HT-29 (cell line): ENCODE results near the gene PRPF38B. TPM values are rescaled to one million over a fixed set of nuclear protein-coding genes. Genes with fewer than 3 reads are reported as not detected.
"Not testable (repeated sequence)": the region's sequence is repeated elsewhere in the genome, so short reads cannot be mapped to it uniquely, and the experiment has no call there.

Experiments
- DNase-seq: peaks from one replicate; pipeline ENCODE4 v3.0.0-alpha.2; 2015; ENCODE audit warnings: low spot score
- total RNA-seq: library from RNA; depleted of rRNA; stranded (reverse); fragments of >200 nt; shearing (Covaris generic); gene quantifications from 2 replicates; pipeline ENCODE4 v1.2.3, GENCODE V29; 2014; rRNA removed

The PRPF38B gene, protein sequence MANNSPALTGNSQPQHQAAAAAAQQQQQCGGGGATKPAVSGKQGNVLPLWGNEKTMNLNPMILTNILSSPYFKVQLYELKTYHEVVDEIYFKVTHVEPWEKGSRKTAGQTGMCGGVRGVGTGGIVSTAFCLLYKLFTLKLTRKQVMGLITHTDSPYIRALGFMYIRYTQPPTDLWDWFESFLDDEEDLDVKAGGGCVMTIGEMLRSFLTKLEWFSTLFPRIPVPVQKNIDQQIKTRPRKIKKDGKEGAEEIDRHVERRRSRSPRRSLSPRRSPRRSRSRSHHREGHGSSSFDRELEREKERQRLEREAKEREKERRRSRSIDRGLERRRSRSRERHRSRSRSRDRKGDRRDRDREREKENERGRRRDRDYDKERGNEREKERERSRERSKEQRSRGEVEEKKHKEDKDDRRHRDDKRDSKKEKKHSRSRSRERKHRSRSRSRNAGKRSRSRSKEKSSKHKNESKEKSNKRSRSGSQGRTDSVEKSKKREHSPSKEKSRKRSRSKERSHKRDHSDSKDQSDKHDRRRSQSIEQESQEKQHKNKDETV
- 28.2 and 30.0 TPM in 2 replicates for total RNA-seq

DNA sequence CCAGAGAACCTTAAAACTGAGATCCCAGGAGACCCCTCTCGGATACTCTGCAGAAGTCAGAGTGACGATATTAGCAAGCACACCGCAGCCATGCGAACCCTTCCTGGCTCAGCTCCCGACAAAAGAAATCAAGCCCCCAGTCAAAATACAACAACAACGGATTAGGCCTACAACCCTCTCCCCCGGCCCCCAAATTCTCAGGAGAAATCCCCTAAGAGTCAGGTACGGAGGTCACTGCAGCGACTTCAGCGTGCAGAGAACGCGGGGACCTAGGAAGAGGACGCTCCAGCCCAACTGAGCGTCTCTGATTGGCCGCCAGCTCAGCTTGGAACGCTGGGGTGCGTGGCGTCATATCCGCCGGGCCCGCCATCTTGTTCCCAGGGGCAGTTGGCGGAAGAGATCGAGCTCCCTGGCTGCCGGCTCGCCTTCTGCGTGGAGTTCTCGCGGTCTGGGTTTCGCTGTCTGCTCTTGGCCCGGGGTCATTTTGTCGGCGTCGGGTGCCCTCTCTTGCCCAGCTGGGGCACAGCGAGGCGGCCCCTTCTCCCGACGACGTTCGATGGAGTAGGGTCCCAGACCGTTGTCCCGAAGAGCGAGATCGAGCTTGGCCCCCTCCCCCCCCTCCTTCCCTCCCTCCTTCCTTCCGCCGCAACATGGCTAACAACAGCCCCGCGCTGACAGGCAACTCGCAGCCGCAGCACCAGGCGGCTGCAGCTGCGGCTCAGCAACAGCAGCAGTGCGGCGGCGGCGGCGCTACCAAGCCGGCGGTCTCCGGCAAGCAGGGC is at the start of gene PRPF38B:
Gene PRPF38B, plus strand, starts transcription at position 369 of the 782 bp plus-strand sequence. Its CDS starts 282 bp downstream, at position 651.
- peak; percentile 94 for DNase-seq

DNA sequence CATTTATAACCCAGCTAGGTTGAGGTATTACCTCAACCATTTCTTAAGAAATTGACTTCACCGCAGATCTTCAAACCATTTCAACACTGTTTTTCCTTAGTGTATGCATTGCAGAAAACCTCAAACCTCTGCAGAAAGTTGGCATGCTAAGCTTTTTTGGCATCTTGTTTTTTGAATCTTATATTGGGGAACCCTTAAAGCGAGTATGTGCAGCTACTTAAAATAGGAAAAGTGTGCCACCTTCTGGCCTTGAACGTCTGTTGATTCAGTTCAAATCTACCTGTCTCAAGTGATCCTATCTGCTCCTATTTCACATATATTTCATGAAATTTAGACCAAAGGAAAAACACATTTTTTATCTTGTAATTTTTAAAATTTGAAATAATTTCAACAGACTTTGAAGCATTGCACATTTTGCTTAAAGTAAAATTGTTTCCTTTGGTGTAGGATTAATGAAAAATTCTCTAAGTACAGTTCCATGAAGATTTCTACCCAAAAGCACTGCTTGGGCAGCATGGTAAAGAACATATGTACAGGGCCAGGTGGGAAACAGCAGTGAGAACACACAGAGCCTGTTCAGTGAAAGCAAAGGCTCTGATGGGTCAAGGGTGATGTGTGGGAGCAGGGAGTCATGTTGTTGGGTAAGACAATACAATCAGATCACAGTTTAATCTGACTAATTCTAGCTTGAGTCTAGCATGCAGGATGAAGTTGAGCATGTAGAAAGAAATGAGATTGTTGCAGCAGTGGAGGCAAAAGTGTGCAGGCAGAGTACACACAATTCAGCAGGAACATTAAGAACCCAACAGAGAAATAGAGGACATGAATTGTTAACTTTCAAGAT is 48.4 kb upstream of the PRPF38B start:
- DNase-seq: peak; percentile 75

DNA sequence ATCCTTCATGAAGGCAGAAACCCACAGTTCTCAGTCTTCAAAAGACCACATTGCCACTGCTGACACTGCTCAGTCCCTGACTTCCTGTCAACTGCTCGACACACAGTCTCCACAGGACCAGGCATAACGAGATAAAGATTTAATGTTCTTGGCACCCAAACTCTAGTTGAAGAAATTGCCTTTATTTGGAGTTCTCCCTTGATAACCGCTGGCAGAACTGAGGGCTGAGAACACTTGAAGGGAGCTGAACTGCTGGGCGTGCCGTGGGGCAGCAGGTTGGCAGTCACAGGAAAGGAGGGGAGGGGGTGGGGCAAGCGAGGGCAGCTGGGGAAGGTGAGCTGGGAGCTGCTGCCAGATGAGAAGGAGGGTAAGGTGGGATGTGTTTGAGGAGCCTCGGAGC is 47.1 kb upstream of the PRPF38B start:
- no peak for DNase-seq

DNA sequence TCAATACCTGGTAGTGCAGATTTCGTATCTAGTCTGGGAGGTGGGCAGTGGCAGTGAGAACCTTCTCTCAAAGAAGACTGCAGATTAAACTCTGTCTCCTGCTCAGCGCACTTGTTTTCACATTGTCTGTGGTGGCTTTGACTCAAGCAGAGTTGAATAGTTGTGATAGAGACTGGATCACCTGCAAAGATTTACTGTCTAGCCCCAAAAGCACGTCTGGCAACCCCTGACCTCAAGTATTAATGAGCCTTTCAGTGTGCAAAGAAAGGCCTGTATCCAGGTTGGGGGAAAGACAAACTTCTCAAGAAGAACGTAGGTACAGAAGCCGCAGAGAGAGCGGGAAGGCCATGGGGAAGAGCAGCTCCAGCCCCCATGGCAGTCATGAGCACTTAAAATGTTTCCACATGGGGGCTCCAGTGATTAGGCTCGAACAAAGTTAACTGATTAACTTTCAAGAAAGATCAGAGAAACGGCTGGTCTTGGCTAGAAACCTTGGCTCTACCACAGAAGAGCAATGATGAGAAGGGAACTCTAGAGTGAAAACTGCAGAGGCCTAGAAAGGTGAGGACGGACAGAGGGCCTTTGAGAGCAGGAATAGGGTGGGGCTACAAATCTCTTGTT is 46.4 kb upstream of the PRPF38B start:
- DNase-seq: no peak

DNA sequence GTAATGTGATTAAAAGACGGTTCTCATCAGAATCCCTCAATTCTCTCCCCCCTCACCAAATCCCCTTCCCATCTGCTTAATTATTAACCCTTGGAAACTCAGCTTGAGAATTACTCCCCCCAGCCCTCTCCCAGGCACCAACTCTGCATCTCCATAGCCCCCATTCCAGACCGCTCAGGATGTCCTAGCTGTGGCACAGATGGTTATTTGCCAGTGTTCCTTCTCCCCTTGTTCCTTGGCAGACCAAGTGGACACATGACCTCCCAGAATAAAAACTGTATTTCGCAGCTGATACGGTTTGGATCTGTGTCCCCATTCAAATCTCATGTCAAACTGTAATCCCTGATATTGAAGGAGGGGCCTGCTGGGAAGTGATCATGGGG is 45.9 kb upstream of the PRPF38B start:
- no peak for DNase-seq

DNA sequence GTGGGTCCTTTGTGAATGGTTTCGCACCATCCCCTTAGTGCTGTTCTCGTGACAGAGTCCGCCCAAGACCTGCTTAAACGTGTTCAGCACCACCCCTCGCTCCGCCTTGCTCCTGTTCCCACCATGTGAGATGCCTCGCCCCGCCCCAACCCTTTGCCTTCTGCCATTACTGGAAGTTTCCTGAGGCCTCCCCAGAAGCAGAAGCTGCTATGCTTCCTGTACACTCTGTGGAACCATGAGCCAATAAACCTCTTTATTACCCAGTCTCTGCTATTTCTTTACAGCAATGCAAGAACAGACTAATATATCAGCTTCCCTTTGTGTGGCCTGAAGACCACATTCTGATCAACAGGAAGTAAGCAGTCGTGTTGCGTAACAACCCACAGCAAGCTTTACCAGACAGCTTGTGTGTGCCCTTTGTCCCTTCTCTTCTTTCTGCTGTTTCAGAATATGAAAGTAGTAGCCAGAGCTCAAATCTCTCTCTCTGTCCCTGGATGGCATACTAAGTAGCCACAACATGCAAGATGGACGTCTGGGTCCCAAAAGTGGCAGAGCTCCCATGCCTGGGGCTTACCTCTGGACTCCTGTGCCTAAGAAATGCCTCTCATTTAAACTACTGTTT is 45.4 kb upstream of the PRPF38B start:
- DNase-seq: peak; percentile 90

DNA sequence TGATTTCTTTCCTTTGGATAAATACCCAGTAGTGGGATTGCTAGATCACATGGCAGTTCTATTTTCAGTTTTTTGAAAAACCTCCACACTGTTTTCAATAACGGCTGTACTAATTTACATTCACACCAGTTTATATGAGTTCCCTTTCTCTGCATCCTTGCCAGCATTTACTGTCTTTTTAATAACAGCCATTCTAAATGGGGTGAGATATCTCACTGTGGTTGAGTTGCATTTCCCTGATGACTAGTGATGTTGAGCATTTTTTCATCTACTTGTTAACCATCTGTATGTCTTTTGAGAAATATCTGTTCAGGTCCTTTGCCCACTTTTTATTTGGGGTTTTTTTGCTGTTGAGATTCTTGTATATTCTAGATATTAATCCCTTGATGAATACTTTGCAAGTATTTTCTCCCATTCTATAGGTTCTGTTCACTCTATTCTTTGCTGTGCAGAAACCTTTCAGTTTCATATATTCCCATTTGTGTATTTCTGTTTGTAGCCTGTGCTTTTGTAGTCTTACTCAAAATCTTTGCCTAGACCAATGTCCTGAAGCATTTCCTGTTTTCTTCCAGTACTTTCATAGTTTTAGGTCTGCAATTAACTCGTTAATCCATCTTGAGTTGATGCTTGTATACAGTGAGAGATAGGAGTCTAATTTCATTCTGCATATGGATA is 38.5 kb upstream of the PRPF38B start:
- DNase-seq: no peak

DNA sequence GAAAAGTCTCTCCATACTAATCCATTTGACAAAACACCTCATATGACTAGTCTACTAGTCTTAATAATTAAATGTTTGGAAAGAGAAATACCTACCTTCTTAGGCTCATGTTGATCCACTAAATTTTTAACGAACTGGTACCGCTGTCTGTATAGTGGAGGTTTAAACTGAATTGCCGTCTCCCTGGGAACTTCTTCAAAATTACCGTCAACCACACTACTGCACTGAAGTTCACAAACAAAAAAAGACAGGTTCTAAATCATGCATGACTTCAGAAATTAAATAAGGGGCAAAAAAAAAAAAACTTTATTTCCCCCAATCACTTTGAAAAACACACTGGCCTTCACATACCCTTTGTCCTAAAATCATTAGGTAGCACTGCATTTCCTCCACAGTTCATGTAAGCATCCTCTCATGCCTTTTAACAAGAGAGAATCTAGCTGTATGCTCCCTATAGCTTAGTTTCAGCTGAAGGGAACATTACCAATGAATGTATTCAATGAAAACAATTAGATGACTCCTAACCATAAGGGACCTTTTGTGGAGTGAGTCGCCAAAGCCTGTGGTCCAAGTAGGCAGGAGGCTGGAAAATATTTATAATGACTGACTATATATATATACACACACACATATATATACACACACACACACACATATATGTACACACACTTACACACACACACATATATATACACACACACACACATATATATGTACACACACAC is 34.6 kb upstream of the PRPF38B start:
- DNase-seq: no peak

DNA sequence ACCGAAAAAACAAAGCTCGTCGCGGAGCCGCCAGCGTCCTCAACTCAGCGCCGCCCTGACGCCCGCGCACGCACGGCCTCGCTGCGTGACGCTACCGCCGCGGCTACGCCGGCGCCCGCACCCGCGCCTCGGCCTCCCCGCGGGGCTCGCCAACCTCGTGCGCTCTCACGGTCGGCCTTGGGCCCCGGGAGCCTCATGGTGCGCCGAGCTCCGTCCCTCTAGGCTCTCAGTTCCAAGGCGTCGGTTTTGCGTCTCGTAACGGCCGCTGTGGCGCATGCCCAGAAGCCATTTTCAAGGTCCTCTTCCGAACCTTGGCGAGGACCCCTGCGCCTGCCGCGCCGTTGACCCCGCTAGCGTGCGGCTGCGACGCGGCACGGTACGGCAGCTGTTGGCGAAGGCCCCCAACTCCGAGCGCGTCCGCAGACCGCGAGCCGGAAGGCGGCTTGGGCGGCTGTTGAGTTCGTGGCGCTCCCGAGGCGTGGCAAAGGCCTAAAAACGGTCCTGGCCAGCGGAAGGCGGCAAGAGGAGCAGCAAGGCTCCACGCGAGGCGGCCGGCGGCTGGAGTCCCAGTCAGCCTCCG is 31.0 kb upstream of the PRPF38B start, which contains the start of gene HENMT1:
Gene HENMT1, minus strand, starts transcription at position 64 of the 580 bp plus-strand sequence. CDS start 1,209 bp downstream, outside the sequence.
- peak; percentile 53 for DNase-seq

DNA sequence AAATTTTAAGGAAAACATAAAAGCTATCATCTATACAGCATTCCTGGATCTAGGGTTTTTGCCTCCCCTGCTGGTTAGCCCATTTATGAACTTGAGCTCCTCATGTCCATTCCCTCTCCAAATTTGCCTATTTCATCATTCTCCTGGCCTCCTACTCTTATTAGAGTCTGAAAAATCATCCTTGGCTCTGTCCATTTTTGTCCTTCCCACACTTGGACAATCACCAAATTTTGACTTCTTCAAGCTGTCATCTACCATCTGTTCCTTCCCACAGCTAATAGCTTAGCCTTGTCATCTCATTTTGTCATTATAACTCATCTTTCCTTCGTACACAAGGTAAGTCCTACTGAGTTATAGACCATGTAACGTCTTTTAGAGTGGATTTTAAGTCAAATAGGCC is 29.0 kb upstream of the PRPF38B start:
- no peak for DNase-seq

DNA sequence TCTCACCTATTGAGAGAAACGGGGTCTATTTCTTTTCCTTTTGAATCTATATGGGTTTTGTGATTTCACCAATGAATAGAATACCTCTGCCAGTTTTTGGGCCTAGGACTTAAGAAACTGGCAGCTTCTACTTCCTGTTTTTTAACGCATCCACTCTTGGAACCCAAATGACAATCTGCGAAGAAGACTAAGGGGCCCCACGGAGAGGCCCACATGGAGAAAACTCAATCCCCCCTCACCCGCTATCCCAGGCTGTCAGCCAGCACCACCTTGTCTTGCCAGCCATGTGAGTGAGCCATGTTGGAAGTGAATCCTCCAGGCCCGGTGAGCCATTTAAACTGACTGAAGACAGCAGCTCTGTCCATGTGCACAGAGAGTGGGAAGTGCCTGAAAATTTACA is 27.6 kb upstream of the PRPF38B start:
- no peak for DNase-seq

DNA sequence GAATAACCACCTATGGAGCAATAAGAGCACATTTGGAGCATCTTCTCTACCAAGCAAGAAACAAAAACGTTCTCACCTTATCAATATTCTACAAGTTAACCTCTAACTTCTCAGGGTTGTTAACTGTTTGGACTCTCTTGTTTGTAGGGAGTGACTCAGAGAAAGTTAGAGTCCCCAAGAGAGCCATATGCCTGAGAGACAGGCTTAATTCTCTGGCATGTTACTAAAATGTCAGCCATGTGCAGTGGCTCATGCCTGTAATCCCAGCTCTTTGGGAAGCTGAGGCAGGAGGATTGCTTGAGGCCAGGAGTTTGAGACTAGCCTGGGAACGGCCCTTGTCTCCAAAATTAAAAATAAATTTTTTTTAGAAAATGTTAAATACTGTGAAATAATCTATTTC is 27.0 kb upstream of the PRPF38B start:
- DNase-seq: no peak

DNA sequence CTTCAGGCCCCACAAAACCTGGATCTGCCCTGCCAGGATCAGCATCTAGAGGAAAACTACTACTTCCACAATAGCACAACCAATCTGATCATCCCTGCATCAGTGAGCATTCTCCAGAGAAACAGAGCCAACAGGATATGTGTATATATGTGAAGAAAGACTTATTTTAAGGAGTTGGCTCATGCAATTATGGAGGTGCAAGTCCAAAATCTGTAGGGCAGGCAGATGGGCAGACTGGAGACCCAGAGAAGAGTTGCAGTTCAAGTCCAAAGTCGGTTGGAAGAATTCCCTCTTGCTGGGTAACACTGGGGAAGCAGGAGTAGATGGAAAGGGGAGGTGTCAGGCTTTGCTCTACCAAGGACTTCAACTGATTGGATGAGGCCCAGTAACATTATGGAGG is 26.3 kb upstream of the PRPF38B start:
- no peak for DNase-seq

DNA sequence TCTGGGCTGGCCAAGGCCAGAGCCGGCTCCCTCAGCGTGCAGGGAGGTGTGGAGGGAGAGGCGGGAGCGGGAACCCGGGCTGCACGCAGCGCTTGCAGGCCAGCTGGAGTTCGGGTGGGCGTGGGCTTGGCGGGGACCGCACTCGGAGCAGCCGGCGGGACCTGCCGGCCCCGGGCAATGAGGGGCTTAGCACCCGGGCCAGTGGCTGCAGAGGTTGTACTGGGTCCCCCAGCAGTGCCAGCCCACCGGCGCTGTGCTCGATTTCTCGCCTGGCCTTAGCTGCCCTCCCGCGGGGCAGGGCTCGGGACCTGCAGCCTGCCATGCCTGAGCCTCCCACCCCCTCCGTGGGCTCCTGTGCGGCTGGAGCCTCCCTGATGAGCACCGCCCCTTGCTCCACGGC is 24.7 kb upstream of the PRPF38B start:
- not testable (repeated sequence) for DNase-seq

DNA sequence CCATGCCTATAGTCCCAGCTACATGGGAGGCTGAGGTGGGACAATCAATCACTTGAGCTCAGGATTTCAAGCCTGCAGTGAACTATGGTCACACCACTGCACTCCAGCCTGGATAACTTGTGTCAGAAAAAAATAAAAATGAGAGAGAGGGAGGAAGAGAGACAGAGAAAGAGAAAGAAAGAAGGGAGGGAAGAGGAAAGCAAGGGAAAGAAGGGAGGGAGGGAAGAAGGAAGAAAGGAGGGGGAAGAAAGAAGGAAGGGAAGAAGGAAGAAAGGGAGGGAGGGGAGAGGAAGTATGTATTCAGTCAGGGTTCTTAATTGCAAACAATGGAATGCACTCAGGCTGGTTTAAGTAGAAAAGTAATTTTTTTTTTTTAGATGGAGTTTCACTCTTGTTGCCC is 23.3 kb upstream of the PRPF38B start:
- DNase-seq: no peak

DNA sequence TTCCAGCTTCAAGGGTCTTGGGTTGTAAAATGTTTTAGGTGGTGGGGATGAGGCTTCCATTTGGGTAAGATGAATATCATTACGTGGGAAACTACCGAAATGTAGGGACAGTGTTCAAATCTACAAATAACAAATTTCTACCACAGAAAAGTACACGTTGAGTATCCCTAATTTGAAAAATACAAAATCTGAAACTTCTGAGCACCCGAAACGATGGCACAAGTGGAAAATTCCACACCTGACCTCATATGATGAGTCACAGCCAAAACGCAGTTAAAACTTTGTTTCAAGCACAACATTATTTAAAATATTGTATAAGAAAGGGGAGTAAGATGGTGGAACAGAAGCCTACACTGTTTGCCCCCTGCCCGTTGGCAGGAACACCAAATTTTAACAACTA is 22.4 kb upstream of the PRPF38B start:
- DNase-seq: no peak

DNA sequence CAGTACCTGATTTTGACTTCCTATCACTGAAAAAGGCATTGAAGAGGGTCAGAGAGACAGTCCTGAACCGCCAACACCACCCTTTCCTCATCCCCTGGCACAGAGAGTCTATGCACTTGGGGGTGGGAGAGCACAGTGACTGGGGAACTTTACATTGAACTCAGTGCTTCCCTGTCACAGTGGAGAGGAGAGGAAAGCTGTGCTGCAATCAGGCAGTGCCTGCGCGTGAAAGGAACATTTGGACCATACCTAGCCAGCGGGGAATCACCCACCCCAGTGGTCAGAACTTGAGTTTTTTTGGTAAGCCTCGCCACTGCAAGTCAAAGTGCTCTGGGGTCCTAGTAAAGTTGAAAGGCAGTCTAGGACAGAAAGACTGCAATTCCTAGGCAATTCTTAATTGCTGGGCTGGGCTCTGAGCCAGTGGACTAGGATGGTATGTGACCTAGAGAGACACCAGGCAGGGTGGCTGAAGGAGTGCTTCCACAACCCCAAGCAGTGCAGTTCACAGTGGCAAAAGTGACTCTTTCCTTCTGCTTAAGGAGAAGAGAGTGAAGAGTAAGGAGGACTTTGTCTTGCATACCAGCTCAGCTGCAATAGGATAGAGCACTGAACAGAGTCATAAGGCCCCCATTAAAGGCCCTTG is 21.9 kb upstream of the PRPF38B start:
- DNase-seq: no peak

DNA sequence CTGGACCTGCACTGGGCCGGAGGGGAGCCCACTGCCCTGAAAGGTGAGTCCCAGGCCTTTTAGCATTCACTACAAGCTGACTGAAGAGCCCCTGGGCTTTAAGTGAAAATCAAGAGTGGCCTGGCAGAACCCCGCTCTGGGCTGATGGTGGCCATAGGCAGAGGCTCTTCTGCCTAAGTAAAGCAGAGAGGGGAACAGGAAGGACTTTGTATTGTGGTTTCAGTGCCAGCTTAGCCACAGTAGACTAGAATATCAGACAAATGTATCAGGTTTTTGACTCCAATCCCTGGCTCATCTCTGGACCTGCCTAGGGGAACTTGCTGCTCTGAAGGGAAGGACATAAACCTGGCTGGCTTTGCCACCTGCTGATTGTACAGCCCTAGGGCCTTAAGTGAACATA is 21.0 kb upstream of the PRPF38B start:
- no peak for DNase-seq
